GM23338 (cell line): ENCODE data around the gene NTM. TPM values are rescaled to one million over a fixed set of nuclear protein-coding genes. Genes with fewer than 3 reads are reported as not detected.

ENCODE experiments used
- ATAC-seq: fragments of 200-7000 bp; cut with Tn5 transposase; 3 replicates; pipeline ENCODE4 v1.9.1; 2020
- DNase-seq: peaks from one replicate; pipeline ENCODE4 v3.0.0-alpha.2; 2015; ENCODE audit warnings: low spot score
- H2AFZ ChIP-seq: fragments of 200-600 bp; sonication (generic); 2 replicates; pipeline ENCODE4 v1.8.0; 2016; ENCODE audit warnings: antibody characterized with exemption, mild to moderate bottlenecking, moderate library complexity
- H3F3A ChIP-seq: fragments of 200-600 bp; sonication (generic); replicated peaks from 2 replicates; pipeline ENCODE4 v1.8.0; 2017; ENCODE audit warnings: antibody characterized with exemption, mixed run types, low read depth
- H3K27ac ChIP-seq: fragments of 200-600 bp; sonication (generic); 2 replicates; pipeline ENCODE4 v1.6.1; 2016; ENCODE audit warnings: low read depth
- H3K27me3 ChIP-seq: fragments of 200-600 bp; sonication (generic); 2 replicates; pipeline ENCODE4 v1.8.0; 2016; ENCODE audit warnings: mild to moderate bottlenecking, mixed run types, moderate library complexity; ENCODE audit not compliant: insufficient read depth
- H3K36me3 ChIP-seq: fragments of 200-600 bp; sonication (generic); 2 replicates; pipeline ENCODE4 v1.8.0; 2016; ENCODE audit warnings: mild to moderate bottlenecking; ENCODE audit not compliant: insufficient read depth
- H3K4me1 ChIP-seq: fragments of 200-600 bp; sonication (generic); 2 replicates; pipeline ENCODE4 v1.8.0; 2016; ENCODE audit warnings: mild to moderate bottlenecking, moderate library complexity; ENCODE audit not compliant: insufficient read depth
- H3K4me2 ChIP-seq: fragments of 200-600 bp; sonication (generic); 2 replicates; pipeline ENCODE4 v1.7.1; 2017; ENCODE audit warnings: mixed run types
- H3K4me3 ChIP-seq: fragments of 200-600 bp; sonication (generic); 2 replicates; pipeline ENCODE4 v1.6.1; 2016; ENCODE audit warnings: mixed run types
- H3K79me2 ChIP-seq: fragments of 200-600 bp; sonication (generic); replicated peaks from 2 replicates; pipeline ENCODE4 v1.8.0; 2017; ENCODE audit warnings: mild to moderate bottlenecking; ENCODE audit not compliant: insufficient read depth
- H3K9me2 ChIP-seq: fragments of 200-600 bp; sonication (generic); 2 replicates; pipeline ENCODE4 v1.8.0; 2017; ENCODE audit not compliant: insufficient read depth
- H4K20me1 ChIP-seq: fragments of 200-600 bp; sonication (generic); replicated peaks from 2 replicates; pipeline ENCODE4 v1.8.0; 2017; ENCODE audit warnings: mild to moderate bottlenecking; ENCODE audit not compliant: insufficient read depth
- H3K27ac Mint-ChIP-seq: 2 replicates; pipeline ENCODE4 v1.8.0; 2020; ENCODE audit warnings: inconsistent platforms, mild to moderate bottlenecking, moderate library complexity, mixed read lengths
- H3K27me3 Mint-ChIP-seq: 3 replicates; pipeline ENCODE4 v1.8.0; 2022; ENCODE audit warnings: low read depth, mild to moderate bottlenecking, moderate library complexity, mixed read lengths, inconsistent platforms; ENCODE audit not compliant: insufficient read depth, poor library complexity
- H3K36me3 Mint-ChIP-seq: 3 replicates; pipeline ENCODE4 v1.8.0; 2021; ENCODE audit warnings: low read depth, mild to moderate bottlenecking, inconsistent platforms, moderate library complexity, mixed read lengths
- H3K4me1 Mint-ChIP-seq: 3 replicates; pipeline ENCODE4 v1.8.0; 2020; ENCODE audit warnings: mild to moderate bottlenecking, inconsistent platforms, mixed read lengths
- H3K4me3 Mint-ChIP-seq: 3 replicates; pipeline ENCODE4 v1.8.0; 2021; ENCODE audit warnings: moderate library complexity, mild to moderate bottlenecking, inconsistent platforms, mixed read lengths
- H3K9me3 Mint-ChIP-seq: 3 replicates; pipeline ENCODE4 v1.8.0; 2020; ENCODE audit warnings: moderate library complexity, mild to moderate bottlenecking, inconsistent platforms, mixed read lengths
- CREB1 ChIP-seq: fragments of 250-450 bp; sonication (Bioruptor Pico); IDR thresholded peaks from 2 replicates; pipeline ENCODE4 v1.5.0; 2020; ENCODE audit warnings: low read depth, mild to moderate bottlenecking, moderate library complexity
- CTCF ChIP-seq, 2 experiments: fragments of 200-600 bp in 1 of 2; sonication (generic) in 1 of 2; conservative IDR thresholded peaks; 2 replicates each; pipeline versions ENCODE4 v1.5.1 to v1.6.1; 2016 to 2017; ENCODE audit warnings: antibody characterized with exemption in 2 of 2, low read depth in 2 of 2, mild to moderate bottlenecking in 2 of 2, moderate library complexity in 1 of 2
- ETS1 ChIP-seq: IDR thresholded peaks from 2 replicates; pipeline ENCODE4 v1.6.1; 2016; ENCODE audit warnings: antibody characterized with exemption
- EZH2 ChIP-seq: fragments of 200-600 bp; sonication (generic); IDR thresholded peaks from one replicate; pipeline ENCODE4 v1.8.0; 2017; ENCODE audit warnings: antibody characterized with exemption, mild to moderate bottlenecking, low read depth; ENCODE audit not compliant: unreplicated experiment
- EZH2phosphoT487 ChIP-seq: fragments of 200-600 bp; sonication (generic); IDR thresholded peaks from one replicate; pipeline ENCODE4 v1.8.1; 2018; ENCODE audit warnings: antibody characterized with exemption; ENCODE audit not compliant: unreplicated experiment
- JUNB ChIP-seq: IDR thresholded peaks from one replicate; pipeline ENCODE4 v1.6.1; 2016; ENCODE audit warnings: antibody characterized with exemption; ENCODE audit not compliant: unreplicated experiment
- NANOG ChIP-seq: IDR thresholded peaks from 2 replicates; pipeline ENCODE4 v1.6.1; 2016; ENCODE audit warnings: antibody characterized with exemption, borderline replicate concordance
- POLR2AphosphoS5 ChIP-seq: IDR thresholded peaks from 2 replicates; pipeline ENCODE4 v1.6.1; 2016; ENCODE audit warnings: antibody characterized with exemption, low read depth
- REST ChIP-seq: IDR thresholded peaks from one replicate; pipeline ENCODE4 v1.6.1; 2018; ENCODE audit warnings: antibody characterized with exemption; ENCODE audit not compliant: unreplicated experiment
- STAT1 ChIP-seq: IDR thresholded peaks from one replicate; pipeline ENCODE4 v1.6.1; 2016; ENCODE audit warnings: antibody characterized with exemption; ENCODE audit not compliant: unreplicated experiment
- ZNF114 ChIP-seq: fragments of 250-450 bp; sonication (Bioruptor Pico); IDR thresholded peaks from 2 replicates; pipeline ENCODE4 v1.5.0; 2020; ENCODE audit warnings: mild to moderate bottlenecking, moderate library complexity
- ZNF331 ChIP-seq: fragments of 250-450 bp; sonication (Bioruptor Pico); IDR thresholded peaks from 2 replicates; pipeline ENCODE4 v1.5.0; 2020; ENCODE audit warnings: low read depth, mild to moderate bottlenecking, moderate library complexity
- polyA plus RNA-seq: library from polyadenylated mRNA; unstranded; fragments of >200 nt; fragmentation: Nextera tagmentation; extraction: Ambion mirVana; gene quantifications from 2 replicates; pipeline ENCODE4 v1.2.1, GENCODE V29; 2016
- total RNA-seq: library from RNA; depleted of rRNA; stranded (reverse); fragments of >200 nt; shearing (Covaris generic); gene quantifications from 2 replicates; pipeline ENCODE4 v1.2.3, GENCODE V29; 2014

Gene NTM
- total and polyA plus RNA-seq, 2 experiments from 2014 or later = 10.6 to 14.6 TPM

GRCh38 chr11:131385763-131386390 is 15.5 kb downstream of the NTM start (continued):
- TF ChIP-seq STAT1 (no peak), CTCF (conservative IDR thresholded peaks at IDR 0.05; ENCODE audit: low read depth in 2 of 2) (no peak)

GRCh38 chr11:131386408-131386807 is 16.0 kb downstream of the NTM start:
- Histone ChIP-seq H2AFZ (no peak overlapping the region), H3K27me3 (no peaks in the 10 kb centered on the region), H3K4me3 (no peak overlapping the region), H4K20me1 (no peaks in the 10 kb centered on the region), H3K79me2 (no peaks in the 10 kb centered on the region), H3K27ac (no peak overlapping the region), H3K4me1 (no peaks in the 10 kb centered on the region), H3K36me3 (no peaks in the 10 kb centered on the region), H3K9me2 (no peaks in the 10 kb centered on the region), H3K4me2 (no peak overlapping the region), H3F3A (no peaks in the 10 kb centered on the region)
- Mint-ChIP-seq H3K36me3 (0 out of 3 replicates have a peak, but pooled peaks cover 3% of the 10 kb centered on the region), H3K27ac (no peak overlapping the region), H3K4me3 (no peak overlapping the region), H3K9me3 (no peaks in the 10 kb centered on the region), H3K27me3 (peaks cover 2% of the 10 kb centered on the region), H3K4me1 (peaks cover 6% of the 10 kb centered on the region; the same call in 2 of the 3 replicates)
- ATAC-seq (no peak), DNase-seq (no peak)
- TF ChIP-seq REST (no peak), NANOG (no peak), ZNF331 (CRISPR knock-in tag) (no peak), ZNF114 (CRISPR knock-in tag) (no peak), JUNB (no peak), POLR2AphosphoS5 (no peak), ETS1 (no peak), EZH2phosphoT487 (no peak), CREB1 (CRISPR knock-in tag) (no peak), EZH2 (no peak), STAT1 (no peak), CTCF (conservative IDR thresholded peaks at IDR 0.05; ENCODE audit: low read depth in 2 of 2) (no peak)
